Keratinocyte (primary cell): Measurements from ENCODE around the gene KIF25. TPM values are rescaled to one million over a fixed set of nuclear protein-coding genes. Genes with fewer than 3 reads are reported as not detected.

Experiments used
- DNase-seq: peaks from one replicate; pipeline ENCODE4 v3.0.0-alpha.2; 2011; ENCODE audit warnings: low read depth, missing footprints, low spot score
- FAIRE-seq: peaks from 2 replicates; lab custom pipeline; 2011; peaks lifted over from hg19 to GRCh38; lab: Jason Lieb, UNC
- H2AFZ ChIP-seq: 2 replicates; pipeline ENCODE4 v1.6.0; 2012; ENCODE audit warnings: low read length, control low read depth, inconsistent platforms; ENCODE audit not compliant: control insufficient read depth
- H3K27ac ChIP-seq: 2 replicates; pipeline ENCODE4 v1.5.1; 2011; ENCODE audit warnings: low read length; ENCODE audit not compliant: control insufficient read depth, insufficient read depth
- H3K27me3 ChIP-seq: 3 replicates; pipeline ENCODE4 v1.6.0; 2011; ENCODE audit warnings: low read length; ENCODE audit not compliant: control insufficient read depth, insufficient read depth; ENCODE audit errors: extremely low read depth
- H3K36me3 ChIP-seq, 2 experiments: 2 replicates in 1 of 2; 3 replicates in 1 of 2; pipeline ENCODE4 v1.5.1; 2011; ENCODE audit warnings: low read length in 2 of 2, mild to moderate bottlenecking in 1 of 2; ENCODE audit not compliant: control insufficient read depth in 2 of 2, insufficient read depth in 2 of 2; ENCODE audit errors: extremely low read depth in 1 of 2
- H3K4me1 ChIP-seq: 3 replicates; pipeline ENCODE4 v1.5.1; 2011; ENCODE audit warnings: low read length; ENCODE audit not compliant: control insufficient read depth, insufficient read depth; ENCODE audit errors: extremely low read depth
- H3K4me2 ChIP-seq: 3 replicates; pipeline ENCODE4 v1.6.0; 2011; ENCODE audit warnings: low read depth, low read length; ENCODE audit not compliant: control insufficient read depth, insufficient read depth; ENCODE audit errors: extremely low read depth
- H3K4me3 ChIP-seq, 3 experiments: fragments of 200-600 bp in 1 of 3; sonication (generic) in 1 of 3; 2 replicates in 2 of 3; 3 replicates in 1 of 3; pipeline ENCODE4 v1.5.1; 2011 to 2016; ENCODE audit warnings: low read length in 3 of 3, mild to moderate bottlenecking in 3 of 3, control low read depth in 2 of 3, inconsistent platforms in 1 of 3, low read depth in 1 of 3, mixed read lengths in 1 of 3, mixed run types in 1 of 3, moderate library complexity in 1 of 3; ENCODE audit not compliant: control insufficient read depth in 2 of 3, insufficient read depth in 2 of 3; ENCODE audit errors: extremely low read depth in 1 of 3
- H3K79me2 ChIP-seq: 2 replicates; pipeline ENCODE4 v1.6.0; 2012; ENCODE audit warnings: low read length; ENCODE audit not compliant: control insufficient read depth, insufficient read depth
- H3K9ac ChIP-seq: 3 replicates; pipeline ENCODE4 v1.6.0; 2011; ENCODE audit warnings: low read length; ENCODE audit not compliant: control insufficient read depth, insufficient read depth; ENCODE audit errors: extremely low read depth
- H3K9me1 ChIP-seq: 3 replicates; pipeline ENCODE4 v1.6.0; 2011; ENCODE audit warnings: low read length; ENCODE audit not compliant: control insufficient read depth, insufficient read depth; ENCODE audit errors: extremely low read depth
- H3K9me3 ChIP-seq: 2 replicates; pipeline ENCODE4 v1.5.1; 2012; ENCODE audit warnings: low read depth, low read length; ENCODE audit not compliant: control insufficient read depth
- H4K20me1 ChIP-seq: 3 replicates; pipeline ENCODE4 v1.6.0; 2011; ENCODE audit warnings: low read length; ENCODE audit not compliant: control insufficient read depth, insufficient read depth; ENCODE audit errors: extremely low read depth
- CTCF ChIP-seq, 3 experiments: IDR thresholded peaks in 1 of 3; conservative IDR thresholded peaks in 1 of 3; optimal IDR thresholded peaks in 1 of 3; 2 replicates in 2 of 3; 3 replicates in 1 of 3; pipeline versions ENCODE3 to v1.5.1; 2011; ENCODE audit warnings: low read length in 3 of 3, mild to moderate bottlenecking in 3 of 3, moderate library complexity in 2 of 3, control low read depth in 1 of 3, inconsistent platforms in 1 of 3; ENCODE audit not compliant: insufficient read depth in 2 of 3; ENCODE audit errors: extremely low read depth in 1 of 3
- EZH2 ChIP-seq: IDR thresholded peaks from one replicate; pipeline ENCODE4 v1.6.1; 2012; ENCODE audit warnings: inconsistent platforms, mild to moderate bottlenecking, low read length, moderate library complexity
- dilution Hi-C: fragments of 300-500 bp; cut with MboI; formaldehyde crosslinking; loops from one replicate; pipeline ENCODE4 v1.7.0; 2020; ENCODE audit warnings: low sequenced_read_pairs; ENCODE audit not compliant: extremely low pct_ligation_motif_present
- polyA plus RNA-seq, 5 experiments: library from polyadenylated mRNA; depleted of rRNA in 3 of 5; stranded (reverse) in 3 of 5; stranded (forward) in 1 of 5; unstranded in 1 of 5; fragments of >200 nt; gene quantifications; 1 replicate in 1 of 5; 2 replicates in 3 of 5; 3 replicates in 1 of 5; pipeline versions ENCODE4 v1.2.1 to v1.2.3, GENCODE V29; 2011 to 2012; ENCODE audit warnings: missing spikeins in 2 of 5, low read depth in 1 of 5, low replicate concordance in 1 of 5

The KIF25 gene
- polyA plus RNA-seq, 1 donor (not counting 4 experiments of a cell fraction or from before 2014, with no cell fraction given), result not detected

- DNase-seq (no peak), FAIRE-seq (no peak)
- H3K4me1 ChIP-seq, result no peaks in the 10 kb centered on the region
- H4K20me1 ChIP-seq, result no peaks in the 10 kb centered on the region
- no peaks in the 10 kb centered on the region for H3K9me1 ChIP-seq
- H2AFZ ChIP-seq, result no peak overlapping the region
- no peak overlapping the region for H3K4me2 ChIP-seq
- no peak overlapping the region for H3K27ac ChIP-seq
- H3K9me3 ChIP-seq, result no peaks in the 10 kb centered on the region
- H3K79me2 ChIP-seq, result no peaks in the 10 kb centered on the region
- H3K4me3 ChIP-seq, result no peak overlapping the region
- H3K27me3 ChIP-seq, result no peaks in the 10 kb centered on the region
- TF ChIP-seq CTCF (optimal IDR thresholded peaks at IDR 0.05 in 1 of 3, IDR thresholded peaks at IDR 0.05 in 1 of 3, conservative IDR thresholded peaks at IDR 0.05 in 1 of 3; ENCODE audit: extremely low read depth in 1 of 3, insufficient read depth in 2 of 3, low read length in 3 of 3), result no peak
- TF ChIP-seq EZH2, result no peak
- no peak overlapping the region for H3K9ac ChIP-seq
- dilution Hi-C loops, result no loop called here
- H3K36me3 ChIP-seq, result no peaks in the 10 kb centered on the region
Measured at GRCh38 chr6:168050225-168050880, 52.9 kb downstream of the KIF25 start.

- H3K9me1 ChIP-seq, result no peaks in the 10 kb centered on the region
- no peak overlapping the region for H3K4me2 ChIP-seq
- no peaks in the 10 kb centered on the region for H3K4me1 ChIP-seq
- FAIRE-seq, result no peak
- H4K20me1 ChIP-seq, result no peaks in the 10 kb centered on the region
- H3K36me3 ChIP-seq, result no peaks in the 10 kb centered on the region
- H3K27me3 ChIP-seq, result no peaks in the 10 kb centered on the region
- TF ChIP-seq EZH2, result no peak
- TF ChIP-seq CTCF (optimal IDR thresholded peaks at IDR 0.05 in 1 of 3, IDR thresholded peaks at IDR 0.05 in 1 of 3, conservative IDR thresholded peaks at IDR 0.05 in 1 of 3; ENCODE audit: extremely low read depth in 1 of 3, insufficient read depth in 2 of 3, low read length in 3 of 3), result peak in 1 of 3 experiments; percentile 44
- no peak overlapping the region for H3K27ac ChIP-seq
- dilution Hi-C loops, result no loop called here
- no peaks in the 10 kb centered on the region for H3K9me3 ChIP-seq
- no peak for DNase-seq
- H3K4me3 ChIP-seq, result no peak overlapping the region
- no peak overlapping the region for H3K9ac ChIP-seq
- no peaks in the 10 kb centered on the region for H3K79me2 ChIP-seq
- no peak overlapping the region for H2AFZ ChIP-seq
Measured at GRCh38 chr6:168050881-168051586, 53.6 kb downstream of the KIF25 start.
